H1 (cell line): ENCODE results near the gene MSI2. TPM values are rescaled to one million over a fixed set of nuclear protein-coding genes. Genes with fewer than 3 reads are reported as not detected.

Experiments used
- ATF3 ChIP-seq: IDR thresholded peaks from 2 replicates; pipeline ENCODE4 v1.6.1; 2011; ENCODE audit warnings: low read depth, mild to moderate bottlenecking, low read length; ENCODE audit not compliant: insufficient read depth
- CHD1 ChIP-seq: IDR thresholded peaks from 2 replicates; pipeline ENCODE4 v1.6.1; 2012; ENCODE audit warnings: low read depth, low read length, improper control_type of control experiment
- HDAC2 ChIP-seq, 2 experiments: fragments of 300-600 bp in 1 of 2; sonication (generic) in 1 of 2; IDR thresholded peaks; 2 replicates each; pipeline ENCODE4 v1.6.1; 2011 to 2012; ENCODE audit warnings: low read depth in 2 of 2, low read length in 2 of 2, mild to moderate bottlenecking in 2 of 2, moderate library complexity in 2 of 2, borderline replicate concordance in 1 of 2, inconsistent platforms in 1 of 2
- NANOG ChIP-seq: IDR thresholded peaks from 2 replicates; pipeline ENCODE4 v1.6.1; 2011; ENCODE audit warnings: low read length, low read depth, mild to moderate bottlenecking, inconsistent platforms; ENCODE audit not compliant: insufficient read depth, poor library complexity, severe bottlenecking
- RBBP5 ChIP-seq: IDR thresholded peaks from 2 replicates; pipeline ENCODE4 v1.7.1; 2012; ENCODE audit warnings: low read depth, mild to moderate bottlenecking, inconsistent platforms, low read length, moderate library complexity, borderline replicate concordance
- RFX5 ChIP-seq: IDR thresholded peaks from 2 replicates; pipeline ENCODE4 v1.6.1; 2011; ENCODE audit warnings: low read depth, low read length, improper control_type of control experiment, borderline replicate concordance
- polyA plus RNA-seq, 7 experiments: library from polyadenylated mRNA; depleted of rRNA in 3 of 7; stranded (reverse) in 5 of 7; unstranded in 2 of 7; fragments of >200 nt in 5 of 7; fragments of 200-250 nt in 2 of 7; gene quantifications; 1 replicate in 5 of 7; 2 replicates in 1 of 7; 4 replicates in 1 of 7; pipeline versions ENCODE4 v1.2.1 to v1.2.3, GENCODE V29; 2011 to 2013; ENCODE audit warnings: missing spikeins in 2 of 7, mixed read lengths in 2 of 7
- total RNA-seq: library from RNA; stranded (reverse); fragmentation: NEBNext Ultra II Directional; extraction: Animal tissue kit (Norgen Biotek cat#: 25700); gene quantifications from 2 replicates; pipeline ENCODE4 v1.2.1, GENCODE V29; 2021

Gene MSI2
- total and polyA plus RNA-seq, 2 of the 8 experiments (the other 6 are each of a cell fraction or from before 2014, with no cell fraction given): 36.7 to 80.6 TPM

- TF ChIP-seq NANOG (no peak), RFX5 (no peak), HDAC2 (IDR thresholded peaks at IDR 0.05; ENCODE audit: borderline replicate concordance in 1 of 2, low read depth in 2 of 2, low read length in 2 of 2) (no peak), RBBP5 (no peak), CHD1 (no peak), ATF3 (no peak)
These were observed 419.4 kb downstream of the MSI2 start (continued) for GRCh38 chr17:57675427-57676387.
